A673 (cell line): Measurements from ENCODE around the gene BICC1.

ENCODE experiments used
- CTCF ChIP-seq: fragments of 300-800, 200-600 bp; sonication (generic); conservative IDR thresholded peaks from 2 replicates; pipeline ENCODE4 v1.5.1; 2017; ENCODE audit warnings: low read depth, mild to moderate bottlenecking, antibody characterized with exemption, low read length, moderate library complexity, mixed read lengths
- EZH2 ChIP-seq: fragments of 200-600 bp; sonication (generic); IDR thresholded peaks from 2 replicates; pipeline ENCODE4 v1.6.1; 2017; ENCODE audit warnings: borderline replicate concordance, low read depth, mild to moderate bottlenecking, mixed read lengths, antibody characterized with exemption, low read length; ENCODE audit not compliant: poor library complexity, severe bottlenecking

GRCh38 chr10:58574058-58574457 lies 61.4 kb downstream of the BICC1 start:
- no peak for TF ChIP-seq CTCF
- no peak for TF ChIP-seq EZH2
